ENCODE results near the gene DNMT3L. TPM values are rescaled to one million over a fixed set of nuclear protein-coding genes. Genes with fewer than 3 reads are reported as not detected.
A peak's percentile ranks its signal among the peaks of the same experiment; 100 is the strongest.

DNMT3L gene
- total and polyA plus RNA-seq, 2 experiments from 2014 or later, result not detected

DNA sequence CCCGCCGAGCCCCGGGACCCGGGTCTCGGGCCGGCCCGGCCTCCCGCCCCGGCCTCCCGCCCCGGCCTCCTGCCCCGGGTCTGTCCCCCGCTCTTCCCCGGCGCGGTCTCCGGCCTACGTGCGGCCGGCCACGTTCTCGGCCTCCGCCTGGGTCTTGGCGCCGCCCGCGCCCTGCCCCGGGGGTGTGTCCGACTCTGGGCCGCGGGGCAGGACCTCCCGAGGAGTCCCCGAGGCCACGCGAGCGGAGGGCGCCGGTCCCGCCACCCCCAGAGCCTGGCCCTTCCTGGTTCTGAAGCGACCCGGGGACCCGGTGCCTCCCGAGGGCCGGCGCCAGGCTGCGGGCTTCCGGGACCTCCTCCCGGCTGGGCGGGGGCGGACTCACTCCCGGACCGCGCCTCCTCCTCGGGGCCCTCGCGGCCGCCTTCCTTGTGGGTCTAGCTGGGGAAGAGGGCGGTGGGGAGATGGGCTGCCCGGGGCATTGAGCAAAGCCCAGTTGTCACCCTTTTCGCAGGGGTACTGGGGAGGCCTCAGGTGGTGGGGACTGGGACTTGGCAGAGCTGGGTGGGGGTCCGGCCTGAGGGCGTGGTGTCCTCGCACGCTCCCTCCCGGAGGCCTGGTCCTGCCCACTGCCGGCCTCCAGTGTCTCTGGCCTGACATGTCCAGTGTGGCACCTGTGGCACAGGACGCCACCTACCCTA is 38.7 kb upstream of the DNMT3L start:
- TF ChIP-seq CTCF (IDR thresholded peaks at IDR 0.05; ENCODE audit: low read depth, low read length), result no peak
- Histone ChIP-seq H3K36me3 (no peaks in the 10 kb centered on the region), H3K4me1 (ENCODE audit: low read depth) (peaks cover 11% of the 10 kb centered on the region), H3K27ac (peak overlapping the region; percentile 85), H3K4me3 (peak overlapping the region; percentile 98), H3K9me3 (ENCODE audit: low read depth) (no peaks in the 10 kb centered on the region), H3K27me3 (no peaks in the 10 kb centered on the region)
- peak; percentile 55 to 71 for DNase-seq (ENCODE audit: low read depth in 1 of 2, low spot score in 1 of 2)

GRCh38 chr21:44299458-44300261 is 38.0 kb upstream of the DNMT3L start, which contains the start of gene PFKL:
Gene PFKL, plus strand, starts transcription at chr21:44300053. Its CDS starts 53 bp downstream, at chr21:44300106.
- Histone ChIP-seq H3K4me1 (ENCODE audit: low read depth) (peaks cover 11% of the 10 kb centered on the region), H3K4me3 (peak within 1 kb of the TSS; percentile 98), H3K27ac (peak within 1 kb of the TSS; percentile 85), H3K27me3 (no peaks in the 10 kb centered on the region), H3K9me3 (ENCODE audit: low read depth) (no peaks in the 10 kb centered on the region), H3K36me3 (no peaks in the 10 kb centered on the region)
- no peak for TF ChIP-seq CTCF (IDR thresholded peaks at IDR 0.05; ENCODE audit: low read depth, low read length)
- peak; percentile 62 to 81 for DNase-seq (ENCODE audit: low read depth in 1 of 2, low spot score in 1 of 2)

GRCh38 chr21:44299085-44299457 is 37.4 kb upstream of the DNMT3L start:
- no peak for TF ChIP-seq CTCF (IDR thresholded peaks at IDR 0.05; ENCODE audit: low read depth, low read length)
- Histone ChIP-seq H3K4me1 (ENCODE audit: low read depth) (peaks cover 11% of the 10 kb centered on the region), H3K4me3 (peak overlapping the region; percentile 98), H3K9me3 (ENCODE audit: low read depth) (no peaks in the 10 kb centered on the region), H3K27ac (peak overlapping the region; percentile 37), H3K36me3 (no peaks in the 10 kb centered on the region), H3K27me3 (no peaks in the 10 kb centered on the region)
- no peak for DNase-seq (ENCODE audit: low read depth in 1 of 2, low spot score in 1 of 2)

DNA sequence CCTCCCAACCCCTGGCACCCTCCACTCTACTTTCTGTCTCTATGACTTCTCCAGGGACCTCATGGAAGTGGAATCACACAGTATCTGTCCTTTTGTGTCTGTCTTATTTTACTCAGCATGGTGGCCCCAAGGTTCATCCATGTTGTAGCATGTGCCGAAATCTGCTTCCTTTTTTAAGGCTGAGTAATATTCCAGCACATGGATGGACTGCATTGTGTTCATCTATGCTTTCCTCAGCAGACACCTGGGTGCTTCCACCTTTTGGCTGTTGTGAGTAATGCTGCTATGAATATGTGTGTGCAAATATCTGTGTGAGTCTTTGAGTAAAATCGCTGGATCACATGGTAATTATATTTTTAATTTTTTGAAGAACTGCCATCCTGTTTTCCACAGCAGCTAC is 36.6 kb upstream of the DNMT3L start:
- H3K36me3 ChIP-seq, result no peaks in the 10 kb centered on the region
- TF ChIP-seq CTCF (IDR thresholded peaks at IDR 0.05; ENCODE audit: low read depth, low read length), result peak; percentile 13
- H3K4me3 ChIP-seq, result no peak overlapping the region
- H3K9me3 ChIP-seq (ENCODE audit: low read depth), result no peaks in the 10 kb centered on the region
- DNase-seq (ENCODE audit: low read depth in 1 of 2, low spot score in 1 of 2), result no peak
- H3K27ac ChIP-seq, result no peak overlapping the region
- H3K4me1 ChIP-seq (ENCODE audit: low read depth), result peaks cover 6% of the 10 kb centered on the region
- no peaks in the 10 kb centered on the region for H3K27me3 ChIP-seq

DNA sequence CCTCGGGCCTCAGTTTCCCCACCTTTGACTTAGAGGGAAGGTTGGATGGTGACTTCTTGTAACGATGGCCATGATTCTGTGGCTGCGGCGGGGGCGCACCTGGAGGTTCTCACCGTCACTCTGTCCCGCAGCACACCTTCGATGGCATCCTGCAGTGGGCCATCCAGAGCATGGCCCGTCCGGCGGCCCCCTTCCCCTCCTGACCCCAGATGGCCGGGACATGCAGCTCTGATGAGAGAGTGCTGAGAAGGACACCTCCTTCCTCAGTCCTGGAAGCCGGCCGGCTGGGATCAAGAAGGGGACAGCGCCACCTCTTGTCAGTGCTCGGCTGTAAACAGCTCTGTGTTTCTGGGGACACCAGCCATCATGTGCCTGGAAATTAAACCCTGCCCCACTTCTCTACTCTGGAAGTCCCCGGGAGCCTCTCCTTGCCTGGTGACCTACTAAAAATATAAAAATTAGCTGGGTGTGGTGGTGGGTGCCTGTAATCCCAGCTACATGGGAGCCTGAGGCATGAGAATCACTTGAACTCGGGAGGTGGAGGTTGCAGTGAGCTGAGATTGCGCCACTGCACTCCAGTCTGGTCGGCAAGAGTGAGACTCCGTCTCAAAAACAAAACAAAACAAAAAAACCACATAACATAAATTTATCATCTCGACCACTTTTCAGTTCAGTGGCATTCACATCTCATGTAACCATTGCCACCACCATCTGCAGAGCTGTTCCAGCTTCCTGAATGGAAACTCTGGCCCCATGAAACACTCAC is 36.0 kb upstream of the DNMT3L start:
- Histone ChIP-seq H3K4me3 (no peak overlapping the region), H3K36me3 (no peaks in the 10 kb centered on the region), H3K9me3 (ENCODE audit: low read depth) (no peaks in the 10 kb centered on the region), H3K4me1 (ENCODE audit: low read depth) (peaks cover 6% of the 10 kb centered on the region), H3K27me3 (no peaks in the 10 kb centered on the region), H3K27ac (no peak overlapping the region)
- peak; percentile 81 for TF ChIP-seq CTCF (IDR thresholded peaks at IDR 0.05; ENCODE audit: low read depth, low read length)
- peak; percentile 85 to 90 for DNase-seq (ENCODE audit: low read depth in 1 of 2, low spot score in 1 of 2)
